Small intestine (tissue), 7 donors: ENCODE results near the gene SRGN. TPM values are rescaled to one million over a fixed set of nuclear protein-coding genes. Genes with fewer than 3 reads are reported as not detected.

Source experiments
- DNase-seq, 2 donors: peaks; one replicate each; pipeline versions ENCODE4 v3.0.0 to v3.0.0-alpha.2; 2013
- FAIRE-seq: peaks from 2 replicates; lab custom pipeline; 2012; peaks lifted over from hg19 to GRCh38; lab: Jason Lieb, UNC
- H3K27ac ChIP-seq, 3 donors: one replicate each; pipeline ENCODE4 v1.5.1; 2013; ENCODE audit warnings: low read length in 2 of 3, mild to moderate bottlenecking in 2 of 3, control low read depth in 1 of 3, inconsistent platforms in 1 of 3, low read depth in 1 of 3, moderate library complexity in 1 of 3
- H3K27me3 ChIP-seq, 3 donors: one replicate each; pipeline ENCODE4 v1.6.1; 2013; ENCODE audit warnings: low read length in 3 of 3, inconsistent platforms in 1 of 3; ENCODE audit not compliant: control insufficient read depth in 3 of 3, insufficient read depth in 3 of 3
- H3K36me3 ChIP-seq, 3 donors: one replicate each; pipeline ENCODE4 v1.6.1; 2013; ENCODE audit warnings: low read length in 3 of 3, inconsistent platforms in 1 of 3, low read depth in 1 of 3, mild to moderate bottlenecking in 1 of 3, moderate library complexity in 1 of 3; ENCODE audit not compliant: control insufficient read depth in 3 of 3, insufficient read depth in 2 of 3
- H3K4me1 ChIP-seq, 3 donors: one replicate each; pipeline ENCODE4 v1.6.1; 2013; ENCODE audit warnings: low read length in 2 of 3, inconsistent platforms in 1 of 3, low read depth in 1 of 3, mild to moderate bottlenecking in 1 of 3, moderate library complexity in 1 of 3; ENCODE audit not compliant: control insufficient read depth in 3 of 3, insufficient read depth in 2 of 3
- H3K4me3 ChIP-seq, 3 donors: one replicate each; pipeline ENCODE4 v1.5.1; 2013; ENCODE audit warnings: low read length in 3 of 3, control low read depth in 1 of 3, inconsistent platforms in 1 of 3, low read depth in 1 of 3, mild to moderate bottlenecking in 1 of 3, moderate library complexity in 1 of 3
- H3K9me3 ChIP-seq, 2 donors: one replicate each; pipeline ENCODE4 v1.6.1; 2013; ENCODE audit warnings: low read depth in 1 of 2, low read length in 1 of 2; ENCODE audit not compliant: control insufficient read depth in 2 of 2, insufficient read depth in 1 of 2
- WGBS, 3 donors: extraction: QIAGEN DNeasy Blood & Tissue Kit; methylation state at CpG; one replicate each; pipeline ENCODE4 v1.1.7; 2013; 5-methylcytosine and 5-hydroxymethylcytosine counted together
- polyA plus RNA-seq, 4 donors: library from polyadenylated mRNA; stranded (reverse) in 3 of 4; unstranded in 1 of 4; fragments of 200-250 nt in 3 of 4; fragments of 120-200 nt in 1 of 4; gene quantifications; one replicate each; pipeline versions ENCODE4 v1.2.1 to v1.2.3, GENCODE V29; 2013
- donor health status: healthy with polysubstance abuse.
- donor health status: control.
- donor health status: control.
- donor health status: Bipolar disorder and iron deficiency.
- donor health status: healthy.

Gene SRGN
- polyA plus RNA-seq, 4 donors: 8.1 to 155 (median 28.1) TPM

DNA sequence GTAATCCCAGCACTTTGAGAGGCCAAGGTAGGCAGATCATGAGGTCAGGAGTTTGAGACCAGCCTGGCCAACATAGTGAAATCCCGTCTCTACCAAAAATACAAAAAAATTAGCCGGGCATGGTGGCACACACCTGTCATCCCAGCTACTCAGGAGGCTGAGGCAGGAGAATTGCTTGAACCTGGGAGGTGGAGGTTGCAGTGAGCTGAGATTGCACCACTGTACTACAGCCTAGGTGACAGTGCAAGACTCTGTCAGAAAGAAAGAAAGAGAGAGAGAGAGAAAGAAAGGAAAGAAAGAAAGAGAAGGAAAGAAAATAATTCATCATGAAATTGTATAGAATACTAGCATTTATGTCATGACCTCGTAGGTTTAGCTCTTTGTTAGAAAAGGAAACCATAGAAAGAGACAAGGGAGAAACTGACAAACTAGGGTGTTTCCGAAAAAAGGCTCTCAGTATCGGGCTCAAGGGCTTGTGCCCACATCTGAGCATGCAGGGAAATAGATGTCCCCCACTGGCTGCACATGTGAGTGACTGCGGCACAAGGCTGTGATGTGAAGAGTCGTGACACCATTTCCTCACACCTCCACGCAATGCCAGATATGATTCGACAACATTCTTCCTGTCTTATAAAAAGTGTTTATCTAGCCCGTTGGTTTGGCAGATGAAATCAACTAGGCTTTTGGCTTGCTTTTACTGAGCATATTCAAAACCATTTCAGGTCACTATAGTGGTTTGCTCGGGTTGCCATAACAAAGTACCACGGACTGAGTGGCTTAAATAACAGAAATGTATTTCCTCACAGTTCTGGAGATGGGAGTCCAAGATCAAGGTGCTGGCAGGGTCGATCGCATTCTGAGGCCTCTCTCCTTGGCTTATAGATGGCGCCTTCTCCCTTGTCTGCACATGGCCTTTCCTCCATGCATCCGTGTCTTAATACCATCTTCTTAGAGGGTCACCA, 2.0 kb downstream of the SRGN start:
- Histone ChIP-seq H3K27ac (peak overlapping the region; percentile 20 to 81 (median 66)), H3K27me3 (no peaks in the 10 kb centered on the region), H3K36me3 (no peaks in the 10 kb centered on the region), H3K9me3 (no peaks in the 10 kb centered on the region), H3K4me1 (peaks cover 0 to 3% (median 0%) of the 10 kb centered on the region in 3 donors), H3K4me3 (no peak overlapping the region)
- no peak for FAIRE-seq
- DNase-seq: peak in 1 of 2 donors; percentile 42
- whole genome bisulfite sequencing, 3 donors: 61 to 74% (median 66%) methylated on average over 16 of the region's 16 CpGs

DNA sequence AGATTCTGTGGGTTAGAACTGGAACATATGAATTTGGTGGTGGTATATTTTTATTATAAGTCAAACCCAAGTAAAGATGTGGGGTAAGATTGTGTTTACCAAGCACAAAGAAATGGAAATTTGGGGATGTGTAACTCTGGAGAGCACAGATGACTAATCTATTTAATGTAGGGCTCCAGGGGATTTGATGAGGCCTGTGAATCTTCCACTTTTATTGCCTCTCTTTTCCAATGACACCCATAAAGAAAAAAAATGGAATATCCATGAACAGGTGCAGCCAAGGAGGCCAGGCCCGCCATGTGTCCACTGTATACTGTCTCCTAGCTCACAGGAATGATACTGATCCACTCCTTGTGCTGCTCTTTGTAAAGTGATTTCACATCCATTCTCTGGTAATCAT, 2.8 kb downstream of the SRGN start:
- Histone ChIP-seq H3K9me3 (no peaks in the 10 kb centered on the region), H3K27me3 (no peaks in the 10 kb centered on the region), H3K36me3 (no peaks in the 10 kb centered on the region), H3K4me3 (no peak overlapping the region), H3K4me1 (peaks cover 0 to 3% (median 0%) of the 10 kb centered on the region in 3 donors), H3K27ac (peak overlapping the region in 2 of 3 donors; percentile 16 to 81)
- FAIRE-seq: no peak
- no peak for DNase-seq
- WGBS, 3 donors: 85 to 91% (median 87%) methylated on average over 1 of the region's 1 CpG

DNA sequence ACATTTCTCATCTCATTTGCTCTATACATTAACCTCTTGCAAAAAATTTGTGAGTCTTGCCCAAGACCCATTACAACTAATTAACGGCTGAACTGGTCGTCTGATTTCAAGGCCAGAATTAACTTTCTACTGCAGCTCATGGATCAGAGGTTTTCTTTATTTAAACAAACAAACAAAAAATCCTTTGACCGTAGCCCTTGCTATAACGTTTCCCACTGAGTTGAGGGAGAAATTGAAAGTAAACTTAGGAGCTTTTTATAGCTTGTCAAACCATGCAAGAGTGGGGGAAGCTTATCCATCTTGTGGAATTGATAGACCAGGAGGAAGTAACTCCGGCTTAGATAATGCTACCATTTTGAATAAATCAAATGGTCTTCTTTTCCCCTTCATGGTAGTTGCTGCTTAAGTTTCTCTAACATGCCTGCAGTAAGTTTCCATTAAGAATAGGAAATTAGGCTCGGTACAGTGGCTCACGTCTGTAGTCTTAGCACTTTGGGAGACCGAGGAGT, 3.3 kb downstream of the SRGN start:
- H3K4me3 ChIP-seq: no peak overlapping the region
- H3K27ac ChIP-seq: peak overlapping the region in 2 of 3 donors; percentile 16 to 81
- no peaks in the 10 kb centered on the region for H3K27me3 ChIP-seq
- no peaks in the 10 kb centered on the region for H3K36me3 ChIP-seq
- WGBS, 3 donors: 34 to 45% (median 38%) methylated on average over 8 of the region's 8 CpGs
- H3K4me1 ChIP-seq: peaks cover 0 to under 1% (median 0%) of the 10 kb centered on the region in 3 donors
- FAIRE-seq (no peak), DNase-seq (no peak)
- H3K9me3 ChIP-seq: no peaks in the 10 kb centered on the region

DNA sequence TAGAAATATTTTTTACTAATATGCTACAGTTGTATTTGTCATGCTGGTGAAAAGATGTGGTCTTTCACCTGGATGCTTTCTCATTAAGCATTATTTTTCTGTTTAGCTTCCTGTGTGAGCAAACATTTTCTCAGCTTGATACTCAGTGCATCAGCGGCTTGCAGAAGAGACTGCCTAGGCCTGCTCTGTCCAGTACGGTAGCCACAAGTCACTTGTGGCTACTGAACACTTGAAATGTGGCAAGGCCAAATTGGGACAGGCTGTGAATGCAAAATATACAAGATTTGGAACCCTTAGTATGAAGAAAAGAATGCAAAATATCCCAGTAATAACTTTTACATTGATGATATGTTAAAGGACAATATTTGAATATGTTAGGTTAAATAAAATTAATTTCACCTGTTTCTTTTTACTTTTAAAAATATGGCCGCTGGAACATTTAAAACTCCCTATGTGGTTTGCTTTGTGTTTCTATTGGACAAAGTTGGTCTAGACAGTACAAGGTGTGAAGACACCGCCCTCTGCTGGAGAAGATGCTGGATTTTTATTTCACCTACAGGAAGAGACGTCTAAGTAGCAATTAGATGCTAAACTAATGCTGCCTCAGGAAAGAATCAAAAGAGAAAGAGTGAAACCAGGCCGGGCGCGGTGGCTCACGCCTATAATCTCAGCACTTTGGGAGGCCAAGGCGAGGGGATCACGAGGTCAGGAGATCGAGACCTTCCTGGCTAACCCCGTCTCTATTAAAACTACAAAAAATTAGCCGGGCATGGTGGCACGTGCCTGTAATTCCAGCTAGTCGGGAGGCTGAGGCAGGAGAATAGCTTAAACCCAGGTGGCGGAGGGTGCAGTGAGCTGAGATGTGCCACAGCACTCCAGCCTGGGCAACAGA, 5.3 kb downstream of the SRGN start:
- Histone ChIP-seq H3K36me3 (no peaks in the 10 kb centered on the region), H3K4me1 (no peaks in the 10 kb centered on the region), H3K4me3 (no peak overlapping the region), H3K9me3 (no peaks in the 10 kb centered on the region), H3K27ac (peak overlapping the region in 1 of 3 donors; percentile 20), H3K27me3 (no peaks in the 10 kb centered on the region)
- DNase-seq (peak; percentile 86 to 88), FAIRE-seq (no peak)
- 38 to 47% (median 39%) methylated on average over 17 of the region's 17 CpGs for WGBS, 3 donors

GRCh38 chr10:69093933-69094332, 6.0 kb downstream of the SRGN start:
- no peak overlapping the region for H3K27ac ChIP-seq
- H3K4me3 ChIP-seq: no peak overlapping the region
- FAIRE-seq (no peak), DNase-seq (no peak)
- no peaks in the 10 kb centered on the region for H3K9me3 ChIP-seq
- H3K4me1 ChIP-seq: no peaks in the 10 kb centered on the region
- WGBS, 3 donors: 88 to 93% (median 93%) methylated on average over 1 of the region's 1 CpG
- no peaks in the 10 kb centered on the region for H3K27me3 ChIP-seq
- H3K36me3 ChIP-seq: no peaks in the 10 kb centered on the region

- DNase-seq (no peak), FAIRE-seq (no peak)
- Histone ChIP-seq H3K27me3 (peaks cover 0 to 6% (median 0%) of the 10 kb centered on the region in 3 donors), H3K36me3 (no peaks in the 10 kb centered on the region), H3K27ac (no peak overlapping the region), H3K4me3 (no peak overlapping the region), H3K4me1 (no peaks in the 10 kb centered on the region), H3K9me3 (no peaks in the 10 kb centered on the region)
- 56 to 73% (median 59%) methylated on average over 2 of the region's 2 CpGs for WGBS, 3 donors
Measured at GRCh38 chr10:69096045-69096444, 8.1 kb downstream of the SRGN start.

DNA sequence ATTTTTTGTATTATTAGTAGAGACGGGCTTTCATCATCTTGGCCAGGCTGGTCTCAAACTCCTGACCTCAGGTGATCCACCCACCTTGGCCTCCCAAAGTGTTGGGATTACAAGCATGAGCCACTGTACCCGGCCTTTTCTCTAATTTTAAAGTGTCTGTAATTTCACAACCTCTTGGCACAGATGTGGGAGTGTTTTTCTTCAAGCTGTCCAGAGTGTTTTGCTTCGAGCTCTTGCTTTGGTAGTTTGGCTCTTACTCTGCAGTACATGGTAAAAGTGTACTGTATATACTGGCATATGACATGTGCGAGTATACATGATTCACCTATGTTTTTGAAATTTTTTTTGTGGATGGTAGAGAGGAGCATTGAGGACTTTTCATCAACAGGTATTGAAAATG, 9.8 kb downstream of the SRGN start:
- H3K4me1 ChIP-seq: no peaks in the 10 kb centered on the region
- no peaks in the 10 kb centered on the region for H3K9me3 ChIP-seq
- H3K27me3 ChIP-seq: peaks cover 0 to 19% (median 0%) of the 10 kb centered on the region in 3 donors
- 84 to 87% (median 84%) methylated on average over 4 of the region's 4 CpGs for WGBS, 3 donors
- H3K27ac ChIP-seq: no peak overlapping the region
- peaks cover 0 to 2% (median 0%) of the 10 kb centered on the region in 3 donors for H3K36me3 ChIP-seq
- no peak overlapping the region for H3K4me3 ChIP-seq
- FAIRE-seq (no peak), DNase-seq (no peak)
